WTC11 (cell line): ENCODE data around the gene KIR3DL1.
"Not testable (repeated sequence)": the region's sequence is repeated elsewhere in the genome, so short reads cannot be mapped to it uniquely, and the experiment has no call there.

Experiments used
- CREB1 ChIP-seq: sonication (generic); formaldehyde crosslinking; IDR thresholded peaks from 2 replicates; pipeline ENCODE4 v1.8.0; 2023; ENCODE audit warnings: mild to moderate bottlenecking, missing genetic modification reagents
- SMAD4 ChIP-seq: sonication (generic); formaldehyde crosslinking; IDR thresholded peaks from 2 replicates; pipeline ENCODE4 v1.8.0; 2022; ENCODE audit warnings: mild to moderate bottlenecking, missing genetic modification reagents
- TEAD4 ChIP-seq: sonication (generic); formaldehyde crosslinking; IDR thresholded peaks from 2 replicates; pipeline ENCODE4 v1.8.0; 2022; ENCODE audit warnings: mild to moderate bottlenecking, missing genetic modification reagents
- TF ChIP-seq, protein P1 (sequence below): fragments of 200-600 bp; IDR thresholded peaks from 2 replicates; pipeline ENCODE4 v1.8.0; 2022; ENCODE audit warnings: antibody characterized with exemption
- TF ChIP-seq, protein P2 (sequence below): fragments of 250-450 bp; sonication (Bioruptor Pico); IDR thresholded peaks from 2 replicates; pipeline ENCODE4 v1.8.0; 2021; ENCODE audit warnings: mild to moderate bottlenecking
- TF ChIP-seq, protein P3 (sequence below): sonication (generic); formaldehyde crosslinking; IDR thresholded peaks from 2 replicates; pipeline ENCODE4 v1.8.1; 2023; ENCODE audit warnings: mild to moderate bottlenecking, moderate library complexity, missing genetic modification reagents
- TF ChIP-seq, protein P4 (sequence below): sonication (generic); formaldehyde crosslinking; conservative IDR thresholded peaks from 2 replicates; pipeline ENCODE4 v1.8.1; 2022; ENCODE audit warnings: mild to moderate bottlenecking, missing genetic modification reagents

DNA sequence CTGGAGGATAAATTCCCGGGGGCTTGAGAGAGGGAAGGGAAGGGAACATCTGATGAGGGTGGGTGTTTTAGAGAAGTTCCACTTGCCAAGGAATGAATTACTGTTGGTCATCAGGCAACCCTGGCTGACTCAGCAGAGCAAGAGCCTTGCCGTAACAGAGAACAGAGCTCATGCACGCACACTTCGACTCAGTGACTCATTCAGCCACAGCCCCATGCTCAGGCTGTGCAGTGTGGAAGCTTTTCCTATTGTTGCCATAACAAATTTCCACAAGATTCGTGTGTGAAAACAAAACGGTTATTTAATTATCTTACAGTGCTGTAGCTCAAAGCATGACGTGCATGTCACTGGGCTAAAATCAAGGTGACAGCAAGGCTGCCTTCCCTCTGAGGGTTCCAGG is 43.2 kb downstream of the KIR3DL1 start:
- TF ChIP-seq, protein P1, sequence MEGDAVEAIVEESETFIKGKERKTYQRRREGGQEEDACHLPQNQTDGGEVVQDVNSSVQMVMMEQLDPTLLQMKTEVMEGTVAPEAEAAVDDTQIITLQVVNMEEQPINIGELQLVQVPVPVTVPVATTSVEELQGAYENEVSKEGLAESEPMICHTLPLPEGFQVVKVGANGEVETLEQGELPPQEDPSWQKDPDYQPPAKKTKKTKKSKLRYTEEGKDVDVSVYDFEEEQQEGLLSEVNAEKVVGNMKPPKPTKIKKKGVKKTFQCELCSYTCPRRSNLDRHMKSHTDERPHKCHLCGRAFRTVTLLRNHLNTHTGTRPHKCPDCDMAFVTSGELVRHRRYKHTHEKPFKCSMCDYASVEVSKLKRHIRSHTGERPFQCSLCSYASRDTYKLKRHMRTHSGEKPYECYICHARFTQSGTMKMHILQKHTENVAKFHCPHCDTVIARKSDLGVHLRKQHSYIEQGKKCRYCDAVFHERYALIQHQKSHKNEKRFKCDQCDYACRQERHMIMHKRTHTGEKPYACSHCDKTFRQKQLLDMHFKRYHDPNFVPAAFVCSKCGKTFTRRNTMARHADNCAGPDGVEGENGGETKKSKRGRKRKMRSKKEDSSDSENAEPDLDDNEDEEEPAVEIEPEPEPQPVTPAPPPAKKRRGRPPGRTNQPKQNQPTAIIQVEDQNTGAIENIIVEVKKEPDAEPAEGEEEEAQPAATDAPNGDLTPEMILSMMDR, result not testable (repeated sequence)
- TF ChIP-seq, protein P2, sequence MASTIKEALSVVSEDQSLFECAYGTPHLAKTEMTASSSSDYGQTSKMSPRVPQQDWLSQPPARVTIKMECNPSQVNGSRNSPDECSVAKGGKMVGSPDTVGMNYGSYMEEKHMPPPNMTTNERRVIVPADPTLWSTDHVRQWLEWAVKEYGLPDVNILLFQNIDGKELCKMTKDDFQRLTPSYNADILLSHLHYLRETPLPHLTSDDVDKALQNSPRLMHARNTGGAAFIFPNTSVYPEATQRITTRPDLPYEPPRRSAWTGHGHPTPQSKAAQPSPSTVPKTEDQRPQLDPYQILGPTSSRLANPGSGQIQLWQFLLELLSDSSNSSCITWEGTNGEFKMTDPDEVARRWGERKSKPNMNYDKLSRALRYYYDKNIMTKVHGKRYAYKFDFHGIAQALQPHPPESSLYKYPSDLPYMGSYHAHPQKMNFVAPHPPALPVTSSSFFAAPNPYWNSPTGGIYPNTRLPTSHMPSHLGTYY, result not testable (repeated sequence)
- TF ChIP-seq CREB1; TEAD4 (CRISPR knock-in tag); SMAD4: not testable (repeated sequence)
- TF ChIP-seq, protein P3, sequence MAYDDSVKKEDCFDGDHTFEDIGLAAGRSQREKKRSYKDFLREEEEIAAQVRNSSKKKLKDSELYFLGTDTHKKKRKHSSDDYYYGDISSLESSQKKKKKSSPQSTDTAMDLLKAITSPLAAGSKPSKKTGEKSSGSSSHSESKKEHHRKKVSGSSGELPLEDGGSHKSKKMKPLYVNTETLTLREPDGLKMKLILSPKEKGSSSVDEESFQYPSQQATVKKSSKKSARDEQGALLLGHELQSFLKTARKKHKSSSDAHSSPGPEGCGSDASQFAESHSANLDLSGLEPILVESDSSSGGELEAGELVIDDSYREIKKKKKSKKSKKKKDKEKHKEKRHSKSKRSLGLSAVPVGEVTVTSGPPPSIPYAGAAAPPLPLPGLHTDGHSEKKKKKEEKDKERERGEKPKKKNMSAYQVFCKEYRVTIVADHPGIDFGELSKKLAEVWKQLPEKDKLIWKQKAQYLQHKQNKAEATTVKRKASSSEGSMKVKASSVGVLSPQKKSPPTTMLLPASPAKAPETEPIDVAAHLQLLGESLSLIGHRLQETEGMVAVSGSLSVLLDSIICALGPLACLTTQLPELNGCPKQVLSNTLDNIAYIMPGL (CRISPR knock-in tag), result not testable (repeated sequence)
- TF ChIP-seq, protein P4, sequence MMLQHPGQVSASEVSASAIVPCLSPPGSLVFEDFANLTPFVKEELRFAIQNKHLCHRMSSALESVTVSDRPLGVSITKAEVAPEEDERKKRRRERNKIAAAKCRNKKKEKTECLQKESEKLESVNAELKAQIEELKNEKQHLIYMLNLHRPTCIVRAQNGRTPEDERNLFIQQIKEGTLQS, result not testable (repeated sequence)
